Measurements from ENCODE around the gene HPS1. TPM values are rescaled to one million over a fixed set of nuclear protein-coding genes. Genes with fewer than 3 reads are reported as not detected.

Gene HPS1
- total RNA-seq, 4 donors from 2014 or later: 46.5 to 83.5 (median 67.5) TPM

- no peak overlapping the region for H3K27ac ChIP-seq
- WGBS: 37% methylated on average over 8 of the region's 8 CpGs
- TF ChIP-seq POLR2A (IDR thresholded peaks at IDR 0.05) (no peak), CTCF (IDR thresholded peaks at IDR 0.05) (no peak), EP300 (IDR thresholded peaks at IDR 0.05) (no peak), POLR2AphosphoS5 (IDR thresholded peaks at IDR 0.05) (no peak)
- H3K4me1 ChIP-seq: peaks cover 7% of the 10 kb centered on the region
- H3K4me3 ChIP-seq: no peak overlapping the region
- peaks cover 6% of the 10 kb centered on the region for H3K27me3 ChIP-seq
- no peak for DNase-seq (ENCODE audit: low spot score in 2 of 2)
- no peaks in the 10 kb centered on the region for H3K9me3 ChIP-seq
- H3K36me3 ChIP-seq: no peaks in the 10 kb centered on the region
Measured at GRCh38 chr10:98457721-98458120, 11.0 kb upstream of the HPS1 start.

- 54% methylated on average over 12 of the region's 12 CpGs for WGBS
- H3K27me3 ChIP-seq: peaks cover 6% of the 10 kb centered on the region
- H3K36me3 ChIP-seq: no peaks in the 10 kb centered on the region
- DNase-seq (ENCODE audit: low spot score in 2 of 2): no peak
- H3K27ac ChIP-seq: no peak overlapping the region
- TF ChIP-seq POLR2A (IDR thresholded peaks at IDR 0.05) (no peak), EP300 (IDR thresholded peaks at IDR 0.05) (no peak), POLR2AphosphoS5 (IDR thresholded peaks at IDR 0.05) (no peak), CTCF (IDR thresholded peaks at IDR 0.05) (no peak)
- peaks cover 7% of the 10 kb centered on the region for H3K4me1 ChIP-seq
- H3K4me3 ChIP-seq: no peak overlapping the region
- no peaks in the 10 kb centered on the region for H3K9me3 ChIP-seq
Measured at GRCh38 chr10:98456686-98457482, 10.1 kb upstream of the HPS1 start.

- DNase-seq (ENCODE audit: low spot score in 2 of 2): no peak
- 92% methylated on average over 4 of the region's 4 CpGs for WGBS
- H3K4me3 ChIP-seq: no peak overlapping the region
- no peaks in the 10 kb centered on the region for H3K36me3 ChIP-seq
- peaks cover 7% of the 10 kb centered on the region for H3K4me1 ChIP-seq
- H3K9me3 ChIP-seq: no peaks in the 10 kb centered on the region
- TF ChIP-seq EP300 (IDR thresholded peaks at IDR 0.05): no peak
- no peak for TF ChIP-seq CTCF (IDR thresholded peaks at IDR 0.05)
- no peak for TF ChIP-seq POLR2A (IDR thresholded peaks at IDR 0.05)
- TF ChIP-seq POLR2AphosphoS5 (IDR thresholded peaks at IDR 0.05): no peak
- peaks cover 6% of the 10 kb centered on the region for H3K27me3 ChIP-seq
- no peak overlapping the region for H3K27ac ChIP-seq
Measured at GRCh38 chr10:98456043-98456570, 9.4 kb upstream of the HPS1 start.

- H3K4me3 ChIP-seq: no peak overlapping the region
- WGBS: 80% methylated on average over 2 of the region's 2 CpGs
- peaks cover 6% of the 10 kb centered on the region for H3K27me3 ChIP-seq
- no peaks in the 10 kb centered on the region for H3K9me3 ChIP-seq
- H3K4me1 ChIP-seq: no peaks in the 10 kb centered on the region
- no peak overlapping the region for H3K27ac ChIP-seq
- no peaks in the 10 kb centered on the region for H3K36me3 ChIP-seq
- TF ChIP-seq POLR2A (IDR thresholded peaks at IDR 0.05): no peak
- DNase-seq (ENCODE audit: low spot score in 2 of 2): no peak
Measured at GRCh38 chr10:98453729-98454128, 7.0 kb upstream of the HPS1 start.

GRCh38 chr10:98450618-98451017, 3.9 kb upstream of the HPS1 start:
- TF ChIP-seq POLR2AphosphoS5 (IDR thresholded peaks at IDR 0.05) (no peak), EP300 (IDR thresholded peaks at IDR 0.05) (no peak), POLR2A (IDR thresholded peaks at IDR 0.05) (no peak), CTCF (IDR thresholded peaks at IDR 0.05) (no peak)
- H3K27ac ChIP-seq: no peak overlapping the region
- H3K4me1 ChIP-seq: peaks cover 11% of the 10 kb centered on the region
- no peaks in the 10 kb centered on the region for H3K36me3 ChIP-seq
- 83% methylated on average over 1 of the region's 1 CpG for WGBS
- H3K9me3 ChIP-seq: no peaks in the 10 kb centered on the region
- no peak for DNase-seq (ENCODE audit: low spot score in 2 of 2)
- no peaks in the 10 kb centered on the region for H3K27me3 ChIP-seq
- no peak overlapping the region for H3K4me3 ChIP-seq
